HG02943 (cell line): ENCODE results near the gene NBAS.
A peak's percentile ranks its signal among the peaks of the same experiment; 100 is the strongest.

Experiments
- ATAC-seq: cut with Tn5 transposase; IDR thresholded peaks from one replicate; pipeline ENCODE4 v1.9.1; 2021; ENCODE audit warnings: mild to moderate bottlenecking, low read depth, moderate library complexity; ENCODE audit not compliant: unreplicated experiment

Gene NBAS

GRCh38 chr2:15378148-15378908 is 182.8 kb downstream of the NBAS start:
- peak; percentile 63 for ATAC-seq

GRCh38 chr2:15377202-15377601 is 183.9 kb downstream of the NBAS start:
- no peak for ATAC-seq

GRCh38 chr2:15372019-15372418 is 189.1 kb downstream of the NBAS start:
- no peak for ATAC-seq

GRCh38 chr2:15369129-15369528 is 192.0 kb downstream of the NBAS start:
- ATAC-seq: no peak

GRCh38 chr2:15367715-15368114 is 193.4 kb downstream of the NBAS start:
- peak; percentile 77 for ATAC-seq

GRCh38 chr2:15367205-15367604 is 193.9 kb downstream of the NBAS start:
- ATAC-seq: no peak

GRCh38 chr2:15365411-15365810 is 195.7 kb downstream of the NBAS start:
- no peak for ATAC-seq

- no peak for ATAC-seq
Measured at GRCh38 chr2:15364561-15364960, 196.6 kb downstream of the NBAS start.

GRCh38 chr2:15363734-15364133 is 197.4 kb downstream of the NBAS start:
- ATAC-seq: no peak

GRCh38 chr2:15363142-15363541 is 198.0 kb downstream of the NBAS start:
- ATAC-seq: no peak

- ATAC-seq: no peak
Measured at GRCh38 chr2:15359716-15360531, 201.2 kb downstream of the NBAS start.

- ATAC-seq: no peak
Measured at GRCh38 chr2:15357922-15358321, 203.2 kb downstream of the NBAS start.

GRCh38 chr2:15357186-15357585 is 203.9 kb downstream of the NBAS start:
- ATAC-seq: no peak

- no peak for ATAC-seq
Measured at GRCh38 chr2:15355386-15355785, 205.7 kb downstream of the NBAS start.

GRCh38 chr2:15354596-15355366 is 206.4 kb downstream of the NBAS start:
- no peak for ATAC-seq

GRCh38 chr2:15352363-15352762 is 208.8 kb downstream of the NBAS start:
- ATAC-seq: no peak

GRCh38 chr2:15348636-15349035 is 212.5 kb downstream of the NBAS start:
- no peak for ATAC-seq

GRCh38 chr2:15348045-15348444 is 213.1 kb downstream of the NBAS start:
- no peak for ATAC-seq

- ATAC-seq: no peak
Measured at GRCh38 chr2:15346624-15347023, 214.5 kb downstream of the NBAS start.

- no peak for ATAC-seq
Measured at GRCh38 chr2:15337996-15338666, 223.0 kb downstream of the NBAS start.
